Measurements from ENCODE around the gene IL13RA2.

DNA sequence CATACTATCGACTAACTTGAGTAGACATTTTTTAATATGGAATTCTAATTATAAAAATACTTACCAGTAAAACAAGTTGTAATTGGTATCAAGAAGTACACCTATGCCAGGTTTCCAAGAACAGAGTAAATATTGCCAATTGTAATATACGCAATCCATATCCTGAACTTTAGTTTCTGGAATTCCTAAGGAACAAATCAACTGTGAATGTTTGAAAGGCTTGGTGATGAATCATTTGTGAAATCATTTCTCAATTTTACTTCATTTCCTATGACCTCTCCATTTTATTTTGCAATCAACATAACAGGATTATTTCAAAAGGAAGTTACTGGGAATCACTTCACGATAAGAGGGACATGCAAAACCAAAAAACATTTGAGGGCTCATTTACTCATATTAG is 3.7 kb downstream of the IL13RA2 start:
- TF ChIP-seq CTCF (IDR thresholded peaks at IDR 0.05) = no peak
- no peak for TF ChIP-seq POLR2A (IDR thresholded peaks at IDR 0.05)

Data from body of pancreas (tissue), 4 donors.